WERI-Rb-1 (cell line): ENCODE measurements around the gene CAPG.

ENCODE experiments used
- DNase-seq: peaks from one replicate; pipeline ENCODE4 v3.0.0-alpha.2; 2020
- H3K27ac ChIP-seq: fragments of 250-450 bp; sonication (Bioruptor Pico); 2 replicates; pipeline ENCODE4 v1.5.1; 2020; ENCODE audit warnings: mild to moderate bottlenecking, moderate library complexity
- H3K27me3 ChIP-seq: fragments of 250-450 bp; sonication (Bioruptor Pico); 2 replicates; pipeline ENCODE4 v1.5.1; 2021; ENCODE audit warnings: mild to moderate bottlenecking, low read depth, moderate library complexity; ENCODE audit not compliant: insufficient read depth, severe bottlenecking
- H3K36me3 ChIP-seq: fragments of 250-450 bp; sonication (Bioruptor Pico); 2 replicates; pipeline ENCODE4 v1.5.1; 2020; ENCODE audit warnings: mild to moderate bottlenecking, moderate library complexity
- H3K4me3 ChIP-seq: 2 replicates; pipeline ENCODE4 v1.5.1; 2011; ENCODE audit warnings: low read depth, mild to moderate bottlenecking, control low read depth, low read length
- H3K9me3 ChIP-seq: fragments of 250-450 bp; sonication (Bioruptor Pico); 2 replicates; pipeline ENCODE4 v1.5.1; 2021; ENCODE audit warnings: mild to moderate bottlenecking, moderate library complexity; ENCODE audit not compliant: severe bottlenecking
- TF ChIP-seq, protein P1 (sequence below): IDR thresholded peaks from 2 replicates; pipeline ENCODE4 v1.5.1; 2011; ENCODE audit warnings: low read depth, mild to moderate bottlenecking, control low read depth, inconsistent platforms, low read length

Gene CAPG

GRCh38 chr2:85431570-85432205 lies 21.5 kb upstream of the CAPG start:
- Histone ChIP-seq H3K27me3 (no peaks in the 10 kb centered on the region), H3K4me3 (no peak overlapping the region), H3K36me3 (no peaks in the 10 kb centered on the region), H3K27ac (no peak overlapping the region), H3K9me3 (no peaks in the 10 kb centered on the region)
- TF ChIP-seq, protein P1, sequence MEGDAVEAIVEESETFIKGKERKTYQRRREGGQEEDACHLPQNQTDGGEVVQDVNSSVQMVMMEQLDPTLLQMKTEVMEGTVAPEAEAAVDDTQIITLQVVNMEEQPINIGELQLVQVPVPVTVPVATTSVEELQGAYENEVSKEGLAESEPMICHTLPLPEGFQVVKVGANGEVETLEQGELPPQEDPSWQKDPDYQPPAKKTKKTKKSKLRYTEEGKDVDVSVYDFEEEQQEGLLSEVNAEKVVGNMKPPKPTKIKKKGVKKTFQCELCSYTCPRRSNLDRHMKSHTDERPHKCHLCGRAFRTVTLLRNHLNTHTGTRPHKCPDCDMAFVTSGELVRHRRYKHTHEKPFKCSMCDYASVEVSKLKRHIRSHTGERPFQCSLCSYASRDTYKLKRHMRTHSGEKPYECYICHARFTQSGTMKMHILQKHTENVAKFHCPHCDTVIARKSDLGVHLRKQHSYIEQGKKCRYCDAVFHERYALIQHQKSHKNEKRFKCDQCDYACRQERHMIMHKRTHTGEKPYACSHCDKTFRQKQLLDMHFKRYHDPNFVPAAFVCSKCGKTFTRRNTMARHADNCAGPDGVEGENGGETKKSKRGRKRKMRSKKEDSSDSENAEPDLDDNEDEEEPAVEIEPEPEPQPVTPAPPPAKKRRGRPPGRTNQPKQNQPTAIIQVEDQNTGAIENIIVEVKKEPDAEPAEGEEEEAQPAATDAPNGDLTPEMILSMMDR = no peak
- DNase-seq = no peak

- no peak overlapping the region for H3K4me3 ChIP-seq
- no peaks in the 10 kb centered on the region for H3K36me3 ChIP-seq
- DNase-seq = no peak
- H3K27me3 ChIP-seq = no peaks in the 10 kb centered on the region
- TF ChIP-seq, protein P1 = no peak
- no peak overlapping the region for H3K27ac ChIP-seq
- H3K9me3 ChIP-seq = no peaks in the 10 kb centered on the region
These were observed 20.8 kb upstream of the CAPG start for GRCh38 chr2:85430752-85431569.

- Histone ChIP-seq H3K36me3 (no peaks in the 10 kb centered on the region), H3K9me3 (no peaks in the 10 kb centered on the region), H3K4me3 (no peak overlapping the region), H3K27me3 (no peaks in the 10 kb centered on the region), H3K27ac (no peak overlapping the region)
- TF ChIP-seq, protein P1 = no peak
- DNase-seq = no peak
These were observed 19.7 kb upstream of the CAPG start for GRCh38 chr2:85429924-85430289.

- DNase-seq = no peak
- H3K27me3 ChIP-seq = no peaks in the 10 kb centered on the region
- no peaks in the 10 kb centered on the region for H3K9me3 ChIP-seq
- TF ChIP-seq, protein P1 = no peak
- H3K27ac ChIP-seq = no peak overlapping the region
- no peak overlapping the region for H3K4me3 ChIP-seq
- no peaks in the 10 kb centered on the region for H3K36me3 ChIP-seq
These were observed 19.2 kb upstream of the CAPG start for GRCh38 chr2:85429213-85429923.

DNA sequence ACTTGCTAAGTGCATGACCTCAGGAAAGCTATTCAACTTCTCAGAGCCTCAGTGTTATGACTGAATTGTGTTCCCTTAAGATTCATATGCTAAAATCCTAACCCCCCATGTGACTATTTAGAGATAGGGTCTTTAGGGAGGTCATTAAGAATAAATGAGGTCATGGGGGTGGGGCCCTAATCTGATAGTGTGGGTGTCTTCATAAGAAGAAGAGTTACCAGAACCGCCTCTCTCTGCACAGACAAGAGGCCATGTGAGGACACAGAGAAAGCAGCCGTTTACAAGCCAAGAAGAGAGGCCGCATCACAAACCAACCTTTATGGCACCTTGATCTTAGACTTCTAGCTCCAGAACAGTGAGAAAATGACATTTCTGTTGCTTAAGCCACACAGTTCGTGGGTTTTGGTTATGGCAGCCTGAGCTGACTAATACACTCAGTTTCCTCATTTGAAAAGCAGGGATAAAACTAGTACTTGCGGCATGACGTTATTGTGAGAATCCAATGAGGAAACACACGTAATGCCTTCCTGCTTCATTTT lies 18.2 kb upstream of the CAPG start:
- H3K27ac ChIP-seq = no peak overlapping the region
- DNase-seq = no peak

More for the DNA sequence above, 18.2 kb upstream of the CAPG start:
- H3K36me3 ChIP-seq = no peaks in the 10 kb centered on the region
- H3K4me3 ChIP-seq = no peak overlapping the region
- H3K27me3 ChIP-seq = no peaks in the 10 kb centered on the region
- no peaks in the 10 kb centered on the region for H3K9me3 ChIP-seq
- TF ChIP-seq, protein P1 = no peak
